ENCODE data around the gene PHOSPHO1. TPM values are rescaled to one million over a fixed set of nuclear protein-coding genes. Genes with fewer than 3 reads are reported as not detected.

Gene PHOSPHO1
- total and polyA plus RNA-seq, 2 of the 13 experiments (the other 11 are each of a cell fraction or from before 2014, with no cell fraction given): not detected

GRCh38 chr17:49191917-49192741, 38.5 kb downstream of the PHOSPHO1 start (continued):
- peak; percentile 95; the same call in 1 of the 2 replicates for TF ChIP-seq ZNF784 (CRISPR knock-in tag; IDR thresholded peaks at IDR 0.05; ENCODE audit: borderline replicate concordance)
- TF ChIP-seq MTERF4 (CRISPR knock-in tag; IDR thresholded peaks at IDR 0.05): no peak
- TF ChIP-seq ZNF235 (CRISPR knock-in tag; IDR thresholded peaks at IDR 0.05; ENCODE audit: borderline replicate concordance): peak; percentile 87
- peak; percentile 90 for TF ChIP-seq ZBTB42 (CRISPR knock-in tag; IDR thresholded peaks at IDR 0.05)
- TF ChIP-seq ZNF577 (CRISPR knock-in tag; IDR thresholded peaks at IDR 0.05; ENCODE audit: borderline replicate concordance, low read depth): no peak
- peak; percentile 97 for TF ChIP-seq NFKB2 (CRISPR knock-in tag; IDR thresholded peaks at IDR 0.05; ENCODE audit: borderline replicate concordance)
- TF ChIP-seq, protein P1, sequence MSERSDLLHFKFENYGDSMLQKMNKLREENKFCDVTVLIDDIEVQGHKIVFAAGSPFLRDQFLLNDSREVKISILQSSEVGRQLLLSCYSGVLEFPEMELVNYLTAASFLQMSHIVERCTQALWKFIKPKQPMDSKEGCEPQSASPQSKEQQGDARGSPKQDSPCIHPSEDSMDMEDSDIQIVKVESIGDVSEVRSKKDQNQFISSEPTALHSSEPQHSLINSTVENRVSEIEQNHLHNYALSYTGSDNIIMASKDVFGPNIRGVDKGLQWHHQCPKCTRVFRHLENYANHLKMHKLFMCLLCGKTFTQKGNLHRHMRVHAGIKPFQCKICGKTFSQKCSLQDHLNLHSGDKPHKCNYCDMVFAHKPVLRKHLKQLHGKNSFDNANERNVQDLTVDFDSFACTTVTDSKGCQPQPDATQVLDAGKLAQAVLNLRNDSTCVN (CRISPR knock-in tag; IDR thresholded peaks at IDR 0.05; ENCODE audit: borderline replicate concordance): peak; percentile 67
- peak; percentile 78; the same call in 1 of the 2 replicates for TF ChIP-seq ZNF639 (CRISPR knock-in tag; conservative IDR thresholded peaks at IDR 0.05)
- TF ChIP-seq ARID2 (CRISPR knock-in tag; IDR thresholded peaks at IDR 0.05; ENCODE audit: borderline replicate concordance): peak; percentile 91
- peak; percentile 63 for TF ChIP-seq YY1 (IDR thresholded peaks at IDR 0.05; ENCODE audit: insufficient read depth, insufficient replicate concordance, low read depth, low read length)
- TF ChIP-seq ZNF124 (CRISPR knock-in tag; IDR thresholded peaks at IDR 0.05): peak; percentile 65
- TF ChIP-seq CCDC6 (CRISPR knock-in tag; IDR thresholded peaks at IDR 0.05): peak; percentile 95; the same call in 1 of the 2 replicates
- TF ChIP-seq SYNCRIP (IDR thresholded peaks at IDR 0.05; ENCODE audit: insufficient read depth, low read depth, low read length): no peak
- TF ChIP-seq ZUFSP (CRISPR knock-in tag; IDR thresholded peaks at IDR 0.05; ENCODE audit: borderline replicate concordance): no peak
- no peak for TF ChIP-seq HOXA9 (CRISPR knock-in tag; IDR thresholded peaks at IDR 0.05; ENCODE audit: borderline replicate concordance)
- TF ChIP-seq PHF8 (CRISPR knock-in tag; IDR thresholded peaks at IDR 0.05): peak; percentile 71
- peak; percentile 48; the same call in 1 of the 2 replicates for TF ChIP-seq ZNF263 (CRISPR knock-in tag; IDR thresholded peaks at IDR 0.05)
- peak; percentile 70 for TF ChIP-seq ZNF777 (CRISPR knock-in tag; IDR thresholded peaks at IDR 0.05)
- TF ChIP-seq ZC3H13 (CRISPR knock-in tag; IDR thresholded peaks at IDR 0.05): no peak
- peak; percentile 40; the same call in 1 of the 2 replicates for TF ChIP-seq HES4 (CRISPR knock-in tag; IDR thresholded peaks at IDR 0.05; ENCODE audit: borderline replicate concordance)
- peak; percentile 74 for TF ChIP-seq ZNF788 (CRISPR knock-in tag; IDR thresholded peaks at IDR 0.05; ENCODE audit: borderline replicate concordance)
